ENCODE measurements around the gene ADGRL1.

DNA sequence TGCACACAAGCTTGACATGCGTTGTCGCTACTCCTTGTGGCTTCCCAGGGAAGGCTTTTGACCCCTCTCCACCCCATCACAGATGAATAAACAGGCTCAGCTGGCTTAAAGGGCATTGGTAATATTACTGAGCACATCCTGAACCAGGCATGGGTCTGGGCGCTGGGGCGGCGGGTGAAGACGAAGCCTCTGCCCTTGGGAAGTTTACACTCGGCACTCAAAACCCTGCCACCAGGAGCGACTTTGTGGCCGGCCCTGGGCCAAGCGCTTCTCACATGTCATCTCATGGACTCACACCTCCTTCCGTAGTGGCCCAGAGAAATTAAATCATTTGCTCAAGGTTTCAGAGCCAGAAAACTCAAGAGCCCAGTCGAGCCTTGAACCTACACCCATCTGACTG, 37.0 kb downstream of the ADGRL1 start:
- TF ChIP-seq, protein P1, sequence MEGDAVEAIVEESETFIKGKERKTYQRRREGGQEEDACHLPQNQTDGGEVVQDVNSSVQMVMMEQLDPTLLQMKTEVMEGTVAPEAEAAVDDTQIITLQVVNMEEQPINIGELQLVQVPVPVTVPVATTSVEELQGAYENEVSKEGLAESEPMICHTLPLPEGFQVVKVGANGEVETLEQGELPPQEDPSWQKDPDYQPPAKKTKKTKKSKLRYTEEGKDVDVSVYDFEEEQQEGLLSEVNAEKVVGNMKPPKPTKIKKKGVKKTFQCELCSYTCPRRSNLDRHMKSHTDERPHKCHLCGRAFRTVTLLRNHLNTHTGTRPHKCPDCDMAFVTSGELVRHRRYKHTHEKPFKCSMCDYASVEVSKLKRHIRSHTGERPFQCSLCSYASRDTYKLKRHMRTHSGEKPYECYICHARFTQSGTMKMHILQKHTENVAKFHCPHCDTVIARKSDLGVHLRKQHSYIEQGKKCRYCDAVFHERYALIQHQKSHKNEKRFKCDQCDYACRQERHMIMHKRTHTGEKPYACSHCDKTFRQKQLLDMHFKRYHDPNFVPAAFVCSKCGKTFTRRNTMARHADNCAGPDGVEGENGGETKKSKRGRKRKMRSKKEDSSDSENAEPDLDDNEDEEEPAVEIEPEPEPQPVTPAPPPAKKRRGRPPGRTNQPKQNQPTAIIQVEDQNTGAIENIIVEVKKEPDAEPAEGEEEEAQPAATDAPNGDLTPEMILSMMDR (IDR thresholded peaks at IDR 0.05; ENCODE audit: low read depth, low read length, missing input control): no peak
- TF ChIP-seq GABPA (IDR thresholded peaks at IDR 0.05 in 1 of 2, conservative IDR thresholded peaks at IDR 0.05 in 1 of 2): no peak
- no peak for TF ChIP-seq TAF1 (conservative IDR thresholded peaks at IDR 0.05)
- TF ChIP-seq FOXA2 (IDR thresholded peaks at IDR 0.05): no peak
- TF ChIP-seq, protein P2, sequence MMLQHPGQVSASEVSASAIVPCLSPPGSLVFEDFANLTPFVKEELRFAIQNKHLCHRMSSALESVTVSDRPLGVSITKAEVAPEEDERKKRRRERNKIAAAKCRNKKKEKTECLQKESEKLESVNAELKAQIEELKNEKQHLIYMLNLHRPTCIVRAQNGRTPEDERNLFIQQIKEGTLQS (IDR thresholded peaks at IDR 0.05): no peak
- TF ChIP-seq, protein P3, sequence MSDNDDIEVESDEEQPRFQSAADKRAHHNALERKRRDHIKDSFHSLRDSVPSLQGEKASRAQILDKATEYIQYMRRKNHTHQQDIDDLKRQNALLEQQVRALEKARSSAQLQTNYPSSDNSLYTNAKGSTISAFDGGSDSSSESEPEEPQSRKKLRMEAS (IDR thresholded peaks at IDR 0.05): no peak
- TF ChIP-seq, protein P4, sequence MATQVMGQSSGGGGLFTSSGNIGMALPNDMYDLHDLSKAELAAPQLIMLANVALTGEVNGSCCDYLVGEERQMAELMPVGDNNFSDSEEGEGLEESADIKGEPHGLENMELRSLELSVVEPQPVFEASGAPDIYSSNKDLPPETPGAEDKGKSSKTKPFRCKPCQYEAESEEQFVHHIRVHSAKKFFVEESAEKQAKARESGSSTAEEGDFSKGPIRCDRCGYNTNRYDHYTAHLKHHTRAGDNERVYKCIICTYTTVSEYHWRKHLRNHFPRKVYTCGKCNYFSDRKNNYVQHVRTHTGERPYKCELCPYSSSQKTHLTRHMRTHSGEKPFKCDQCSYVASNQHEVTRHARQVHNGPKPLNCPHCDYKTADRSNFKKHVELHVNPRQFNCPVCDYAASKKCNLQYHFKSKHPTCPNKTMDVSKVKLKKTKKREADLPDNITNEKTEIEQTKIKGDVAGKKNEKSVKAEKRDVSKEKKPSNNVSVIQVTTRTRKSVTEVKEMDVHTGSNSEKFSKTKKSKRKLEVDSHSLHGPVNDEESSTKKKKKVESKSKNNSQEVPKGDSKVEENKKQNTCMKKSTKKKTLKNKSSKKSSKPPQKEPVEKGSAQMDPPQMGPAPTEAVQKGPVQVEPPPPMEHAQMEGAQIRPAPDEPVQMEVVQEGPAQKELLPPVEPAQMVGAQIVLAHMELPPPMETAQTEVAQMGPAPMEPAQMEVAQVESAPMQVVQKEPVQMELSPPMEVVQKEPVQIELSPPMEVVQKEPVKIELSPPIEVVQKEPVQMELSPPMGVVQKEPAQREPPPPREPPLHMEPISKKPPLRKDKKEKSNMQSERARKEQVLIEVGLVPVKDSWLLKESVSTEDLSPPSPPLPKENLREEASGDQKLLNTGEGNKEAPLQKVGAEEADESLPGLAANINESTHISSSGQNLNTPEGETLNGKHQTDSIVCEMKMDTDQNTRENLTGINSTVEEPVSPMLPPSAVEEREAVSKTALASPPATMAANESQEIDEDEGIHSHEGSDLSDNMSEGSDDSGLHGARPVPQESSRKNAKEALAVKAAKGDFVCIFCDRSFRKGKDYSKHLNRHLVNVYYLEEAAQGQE (IDR thresholded peaks at IDR 0.05): no peak
